Ovary (tissue), 3 donors: ENCODE data around the gene UNC13B.

Source experiments
- CTCF ChIP-seq, 3 donors: fragments of 450-650 bp in 2 of 3; fragments of 200-600 bp in 1 of 3; IDR thresholded peaks; one replicate each; pipeline versions ENCODE4 v1.5.1 to v1.8.0; 2016 to 2022; ENCODE audit warnings: antibody characterized with exemption in 3 of 3, mild to moderate bottlenecking in 1 of 3
- EP300 ChIP-seq: sonication (generic); formaldehyde crosslinking; IDR thresholded peaks from one replicate; pipeline ENCODE4 v1.6.1; 2017; ENCODE audit warnings: antibody characterized with exemption
- donor health status: DM: no; HTN: no; CAD: no.

GRCh38 chr9:35311891-35312639, 150.3 kb downstream of the UNC13B start:
- no peak for TF ChIP-seq CTCF (IDR thresholded peaks at IDR 0.05)
- no peak for TF ChIP-seq EP300
